Prostate gland (tissue), 2 donors: ENCODE data around the gene MOGAT1.

Experiments used
- POLR2A ChIP-seq: fragments of 450-650 bp; IDR thresholded peaks from one replicate; pipeline ENCODE4 v1.6.1; 2016; ENCODE audit warnings: antibody characterized with exemption, mild to moderate bottlenecking
- POLR2AphosphoS5 ChIP-seq: sonication (generic); formaldehyde crosslinking; IDR thresholded peaks from one replicate; pipeline ENCODE4 v1.6.1; 2017; ENCODE audit warnings: antibody characterized with exemption
- TF ChIP-seq, protein P1 (sequence below), 4 experiments: fragments of 200-600 bp in 2 of 4; fragments of 450-650 bp in 2 of 4; sonication (generic) in 2 of 4; IDR thresholded peaks; 1 replicate in 3 of 4; 2 replicates in 1 of 4; pipeline ENCODE4 v1.5.1; 2016 to 2019; ENCODE audit warnings: antibody characterized with exemption in 4 of 4, mild to moderate bottlenecking in 2 of 4, moderate library complexity in 2 of 4

DNA sequence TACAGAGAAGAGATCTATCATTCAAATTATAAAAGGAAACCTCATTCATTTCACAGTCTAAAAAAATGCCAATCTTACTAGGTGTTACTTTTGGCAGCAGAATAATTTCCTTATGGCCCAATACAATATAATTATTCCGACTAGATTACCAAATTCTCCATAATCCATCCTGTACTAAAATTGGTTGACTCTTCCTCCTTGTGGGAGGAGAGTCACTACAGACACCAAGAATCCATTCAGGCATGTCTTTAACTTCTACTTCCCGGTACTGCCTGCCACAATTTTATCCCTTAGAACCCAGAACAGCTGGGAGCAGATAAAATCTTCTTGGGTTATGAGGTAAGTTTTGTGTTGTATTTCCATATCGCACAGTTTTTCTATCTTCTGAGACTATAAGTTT, 25.4 kb upstream of the MOGAT1 start:
- TF ChIP-seq POLR2A (no peak), POLR2AphosphoS5 (no peak)
- TF ChIP-seq, protein P1, sequence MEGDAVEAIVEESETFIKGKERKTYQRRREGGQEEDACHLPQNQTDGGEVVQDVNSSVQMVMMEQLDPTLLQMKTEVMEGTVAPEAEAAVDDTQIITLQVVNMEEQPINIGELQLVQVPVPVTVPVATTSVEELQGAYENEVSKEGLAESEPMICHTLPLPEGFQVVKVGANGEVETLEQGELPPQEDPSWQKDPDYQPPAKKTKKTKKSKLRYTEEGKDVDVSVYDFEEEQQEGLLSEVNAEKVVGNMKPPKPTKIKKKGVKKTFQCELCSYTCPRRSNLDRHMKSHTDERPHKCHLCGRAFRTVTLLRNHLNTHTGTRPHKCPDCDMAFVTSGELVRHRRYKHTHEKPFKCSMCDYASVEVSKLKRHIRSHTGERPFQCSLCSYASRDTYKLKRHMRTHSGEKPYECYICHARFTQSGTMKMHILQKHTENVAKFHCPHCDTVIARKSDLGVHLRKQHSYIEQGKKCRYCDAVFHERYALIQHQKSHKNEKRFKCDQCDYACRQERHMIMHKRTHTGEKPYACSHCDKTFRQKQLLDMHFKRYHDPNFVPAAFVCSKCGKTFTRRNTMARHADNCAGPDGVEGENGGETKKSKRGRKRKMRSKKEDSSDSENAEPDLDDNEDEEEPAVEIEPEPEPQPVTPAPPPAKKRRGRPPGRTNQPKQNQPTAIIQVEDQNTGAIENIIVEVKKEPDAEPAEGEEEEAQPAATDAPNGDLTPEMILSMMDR (IDR thresholded peaks at IDR 0.05): no peak
